CD14-positive monocyte (primary cell): ENCODE results near the gene SH3YL1. TPM values are rescaled to one million over a fixed set of nuclear protein-coding genes. Genes with fewer than 3 reads are reported as not detected.

Experiments used
- DNase-seq, 3 donors: peaks; one replicate each; pipeline ENCODE4 v3.0.0-alpha.2; 2011 to 2022
- H2AFZ ChIP-seq: 2 replicates; pipeline ENCODE4 v1.6.0; 2012; ENCODE audit warnings: mild to moderate bottlenecking, low read depth, low read length, inconsistent platforms; ENCODE audit not compliant: insufficient read depth, poor library complexity, severe bottlenecking
- H3K27ac ChIP-seq, 2 donors: 1 replicate in 1 of 2; 2 replicates in 1 of 2; pipeline ENCODE4 v1.5.1; 2012 to 2013; ENCODE audit warnings: low read length in 2 of 2, control low read depth in 1 of 2, inconsistent platforms in 1 of 2, low read depth in 1 of 2, mild to moderate bottlenecking in 1 of 2
- H3K27me3 ChIP-seq, 2 donors: one replicate each; pipeline versions ENCODE4 v1.6.0 to v1.6.1; 2011 to 2013; ENCODE audit warnings: low read length in 2 of 2; ENCODE audit not compliant: control insufficient read depth in 2 of 2, insufficient read depth in 2 of 2
- H3K36me3 ChIP-seq, 2 donors: replicated peaks in 1 of 2; 1 replicate in 1 of 2; 2 replicates in 1 of 2; pipeline versions ENCODE4 v1.5.1 to v1.6.1; 2012 to 2013; ENCODE audit warnings: low read length in 2 of 2, control low read depth in 1 of 2, inconsistent platforms in 1 of 2, mild to moderate bottlenecking in 1 of 2; ENCODE audit not compliant: insufficient read depth in 2 of 2, control insufficient read depth in 1 of 2
- H3K4me1 ChIP-seq, 2 donors: 1 replicate in 1 of 2; 2 replicates in 1 of 2; pipeline versions ENCODE4 v1.5.1 to v1.6.1; 2012 to 2013; ENCODE audit warnings: low read length in 2 of 2, control low read depth in 1 of 2, inconsistent platforms in 1 of 2, mild to moderate bottlenecking in 1 of 2, moderate library complexity in 1 of 2; ENCODE audit not compliant: insufficient read depth in 2 of 2, control insufficient read depth in 1 of 2
- H3K4me2 ChIP-seq: replicated peaks from 2 replicates; pipeline ENCODE3; 2012; ENCODE audit warnings: low read length, moderate library complexity, mild to moderate bottlenecking; ENCODE audit not compliant: poor library complexity, severe bottlenecking; ENCODE audit errors: extremely low read depth
- H3K4me3 ChIP-seq, 3 experiments: fragments of 200-600 bp in 1 of 3; sonication (generic) in 1 of 3; replicated peaks in 1 of 3; 1 replicate in 2 of 3; 2 replicates in 1 of 3; pipeline ENCODE4 v1.5.1; 2011 to 2013; ENCODE audit warnings: low read length in 3 of 3, mild to moderate bottlenecking in 3 of 3, control low read depth in 2 of 3, low read depth in 2 of 3, inconsistent platforms in 1 of 3, moderate library complexity in 1 of 3
- H3K79me2 ChIP-seq: 2 replicates; pipeline ENCODE4 v1.6.0; 2012; ENCODE audit warnings: mild to moderate bottlenecking, control low read depth, inconsistent platforms, low read length, moderate library complexity; ENCODE audit not compliant: insufficient read depth
- H3K9ac ChIP-seq: 2 replicates; pipeline ENCODE4 v1.6.0; 2017; ENCODE audit warnings: low read length, mild to moderate bottlenecking; ENCODE audit not compliant: insufficient read depth, poor library complexity, severe bottlenecking
- H3K9me3 ChIP-seq, 2 donors: replicated peaks in 1 of 2; 1 replicate in 1 of 2; 2 replicates in 1 of 2; pipeline versions ENCODE4 v1.5.1 to v1.6.1; 2012 to 2013; ENCODE audit warnings: low read length in 2 of 2, control low read depth in 1 of 2; ENCODE audit not compliant: control insufficient read depth in 1 of 2, insufficient read depth in 1 of 2
- H4K20me1 ChIP-seq: 2 replicates; pipeline ENCODE4 v1.6.0; 2012; ENCODE audit warnings: mild to moderate bottlenecking, low read length, control low read depth, moderate library complexity; ENCODE audit not compliant: insufficient read depth
- H3K27ac Mint-ChIP-seq, 7 donors: one replicate each; pipeline ENCODE4 v1.8.0; 2020; ENCODE audit warnings: mild to moderate bottlenecking in 7 of 7, mixed read lengths in 7 of 7, moderate library complexity in 6 of 7, inconsistent platforms in 2 of 7
- H3K27me3 Mint-ChIP-seq, 3 donors: one replicate each; pipeline ENCODE4 v1.8.0; 2021 to 2022; ENCODE audit warnings: low read depth in 3 of 3, mild to moderate bottlenecking in 3 of 3, mixed read lengths in 3 of 3, moderate library complexity in 3 of 3, inconsistent platforms in 1 of 3
- H3K36me3 Mint-ChIP-seq, 2 donors: one replicate each; pipeline ENCODE4 v1.8.0; 2020; ENCODE audit warnings: mixed read lengths in 2 of 2, inconsistent platforms in 1 of 2, mild to moderate bottlenecking in 1 of 2
- H3K4me1 Mint-ChIP-seq: one replicate; pipeline ENCODE4 v1.8.0; 2020; ENCODE audit warnings: mild to moderate bottlenecking, mixed read lengths
- H3K4me3 Mint-ChIP-seq, 2 donors: one replicate each; pipeline ENCODE4 v1.8.0; 2020; ENCODE audit warnings: mild to moderate bottlenecking in 2 of 2, mixed read lengths in 2 of 2, moderate library complexity in 1 of 2
- H3K9me3 Mint-ChIP-seq, 7 donors: one replicate each; pipeline ENCODE4 v1.8.0; 2020 to 2022; ENCODE audit warnings: mixed read lengths in 7 of 7, mild to moderate bottlenecking in 6 of 7, moderate library complexity in 6 of 7, inconsistent platforms in 2 of 7
- CTCF ChIP-seq: fragments of 200-600 bp; IDR thresholded peaks from one replicate; pipeline ENCODE4 v1.8.0; 2022; ENCODE audit warnings: antibody characterized with exemption, mild to moderate bottlenecking
- WGBS: methylation state at CpG from one replicate; pipeline ENCODE4 v1.1.5; 2013; ENCODE audit warnings: missing lambda C conversion rate; ENCODE audit not compliant: insufficient coverage; 5-methylcytosine and 5-hydroxymethylcytosine counted together
- intact Hi-C, 2 donors: fragments of 100-400 bp; cut with micrococcal nuclease; formaldehyde crosslinking; loops; one replicate each; pipeline versions ENCODE4 v1.15.0 to v1.15.1; 2023
- polyA plus RNA-seq, 3 donors: library from polyadenylated mRNA; depleted of rRNA in 1 of 3; unstranded in 2 of 3; stranded (reverse) in 1 of 3; fragments of 300-500 nt in 2 of 3; fragments of >200 nt in 1 of 3; fragmentation: Illumina TruSeq in 2 of 3; gene quantifications; 1 replicate in 2 of 3; 2 replicates in 1 of 3; pipeline ENCODE4 v1.2.3, GENCODE V29; 2012 to 2021

The SH3YL1 gene
- polyA plus RNA-seq, 3 donors = 2.4 to 11.7 (median 4.0) TPM

- Histone ChIP-seq H3K27me3 (no peaks in the 10 kb centered on the region), H3K4me2 (no peak overlapping the region), H3K4me1 (no peaks in the 10 kb centered on the region), H4K20me1 (no peaks in the 10 kb centered on the region), H3K4me3 (no peak overlapping the region), H2AFZ (no peak overlapping the region), H3K79me2 (no peaks in the 10 kb centered on the region), H3K9ac (no peak overlapping the region), H3K36me3 (peaks cover 0 to 11% of the 10 kb centered on the region in 2 donors), H3K9me3 (no peaks in the 10 kb centered on the region), H3K27ac (no peak overlapping the region)
- peaks cover 0 to 3% (median 0%) of the 10 kb centered on the region in 3 donors for H3K27me3 Mint-ChIP-seq
- H3K4me1 Mint-ChIP-seq = no peaks in the 10 kb centered on the region
- intact Hi-C loops = no loop called here
- no peak for DNase-seq
- H3K27ac Mint-ChIP-seq = no peak overlapping the region
- peaks cover 15 to 16% of the 10 kb centered on the region in 2 donors for H3K36me3 Mint-ChIP-seq
- no peak overlapping the region for H3K4me3 Mint-ChIP-seq
- 86% methylated on average over 2 of the region's 4 CpGs for WGBS
- TF ChIP-seq CTCF = no peak
- H3K9me3 Mint-ChIP-seq = no peaks in the 10 kb centered on the region
Measured at GRCh38 chr2:234421-234820, 29.4 kb downstream of the SH3YL1 start.

- Histone ChIP-seq H4K20me1 (no peaks in the 10 kb centered on the region), H3K4me1 (no peaks in the 10 kb centered on the region), H3K9ac (no peak overlapping the region), H3K79me2 (no peaks in the 10 kb centered on the region), H3K27ac (no peak overlapping the region), H3K27me3 (no peaks in the 10 kb centered on the region), H3K4me3 (no peak overlapping the region), H3K4me2 (no peak overlapping the region), H2AFZ (no peak overlapping the region), H3K36me3 (peaks cover 0 to 12% of the 10 kb centered on the region in 2 donors), H3K9me3 (no peaks in the 10 kb centered on the region)
- Mint-ChIP-seq H3K9me3 (no peaks in the 10 kb centered on the region), H3K27ac (no peak overlapping the region), H3K4me3 (no peak overlapping the region), H3K4me1 (no peaks in the 10 kb centered on the region), H3K36me3 (peaks cover 16 to 18% of the 10 kb centered on the region in 2 donors), H3K27me3 (peaks cover 0 to under 1% (median 0%) of the 10 kb centered on the region in 3 donors)
- TF ChIP-seq CTCF = no peak
- intact Hi-C loops = no loop called here
- no peak for DNase-seq
- WGBS = 94% methylated on average over 3 of the region's 7 CpGs
Measured at GRCh38 chr2:233030-233429, 30.8 kb downstream of the SH3YL1 start.
